ENCODE data around the gene HOOK2. TPM values are rescaled to one million over a fixed set of nuclear protein-coding genes. Genes with fewer than 3 reads are reported as not detected.
A peak's percentile ranks its signal among the peaks of the same experiment; 100 is the strongest.

The HOOK2 gene
- total and polyA plus RNA-seq, 10 donors, result 7.1 to 27.4 (median 23.4) TPM

- Histone ChIP-seq H3K36me3 (peaks cover 0 to 38% (median 3%) of the 10 kb centered on the region in 6 donors), H3K9me3 (no peaks in the 10 kb centered on the region), H3K4me1 (peaks cover 13 to 36% (median 27%) of the 10 kb centered on the region in 6 donors), H3K4me3 (peak within 1 kb of the TSS; percentile 57 to 82 (median 67)), H3K27ac (peak within 1 kb of the TSS; percentile 3 to 83 (median 71)), H3K27me3 (replicated peaks in 1 of 7) (peaks cover 0 to 14% (median 0%) of the 10 kb centered on the region in 7 donors)
- peak; percentile 86 to 94 (median 87) for TF ChIP-seq POLR2AphosphoS5 (IDR thresholded peaks at IDR 0.05)
- TF ChIP-seq CTCF (IDR thresholded peaks at IDR 0.05 in 8 of 11, conservative IDR thresholded peaks at IDR 0.05 in 3 of 11), result peak in 5 of 11 experiments; percentile 15 to 44 (median 40)
- TF ChIP-seq POLR2A (IDR thresholded peaks at IDR 0.05), result no peak
- intact Hi-C loops (cut with DNase I; ENCODE audit: low total_unique reads), result loop anchor here (5.0 kb wide), 1 partner anchor 34 kb away; no protein-coding TSS in a partner anchor
- peak; percentile 98 for DNase-seq
- WGBS, 5 donors, result 3 to 6% (median 4%) methylated on average over 61 to 66 of the region's 66 CpGs
Measured at GRCh38 chr19:12806242-12807081, 31.1 kb upstream of the HOOK2 start, which contains the start of gene RNASEH2A. TSS of gene RNASEH2A (plus strand) at chr19:12806584. CDS start at chr19:12806674, 90 bp downstream.

DNA sequence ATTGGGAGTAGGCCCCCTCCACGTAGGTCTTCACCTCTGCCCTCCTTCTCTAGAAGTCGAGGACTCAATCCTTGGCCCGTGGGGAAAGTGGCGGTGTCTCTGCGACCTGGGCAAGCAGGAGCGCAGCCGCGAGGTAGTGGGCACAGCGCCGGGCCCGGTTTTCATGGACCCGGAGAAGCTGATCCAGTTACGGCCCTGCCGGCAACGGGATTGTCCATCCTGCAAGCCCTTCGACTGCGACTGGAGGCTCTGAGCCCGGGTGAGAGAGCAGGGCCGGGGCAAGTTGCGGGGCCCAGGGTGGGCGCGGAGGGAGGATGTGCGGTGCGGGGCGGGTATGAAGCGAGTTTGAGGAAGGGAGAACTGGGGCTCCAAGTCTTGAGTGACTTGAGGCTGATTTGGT, 28.7 kb upstream of the HOOK2 start:
- WGBS, 5 donors, result 92 to 96% (median 95%) methylated on average over 26 of the region's 26 CpGs
- DNase-seq, result no peak

DNA sequence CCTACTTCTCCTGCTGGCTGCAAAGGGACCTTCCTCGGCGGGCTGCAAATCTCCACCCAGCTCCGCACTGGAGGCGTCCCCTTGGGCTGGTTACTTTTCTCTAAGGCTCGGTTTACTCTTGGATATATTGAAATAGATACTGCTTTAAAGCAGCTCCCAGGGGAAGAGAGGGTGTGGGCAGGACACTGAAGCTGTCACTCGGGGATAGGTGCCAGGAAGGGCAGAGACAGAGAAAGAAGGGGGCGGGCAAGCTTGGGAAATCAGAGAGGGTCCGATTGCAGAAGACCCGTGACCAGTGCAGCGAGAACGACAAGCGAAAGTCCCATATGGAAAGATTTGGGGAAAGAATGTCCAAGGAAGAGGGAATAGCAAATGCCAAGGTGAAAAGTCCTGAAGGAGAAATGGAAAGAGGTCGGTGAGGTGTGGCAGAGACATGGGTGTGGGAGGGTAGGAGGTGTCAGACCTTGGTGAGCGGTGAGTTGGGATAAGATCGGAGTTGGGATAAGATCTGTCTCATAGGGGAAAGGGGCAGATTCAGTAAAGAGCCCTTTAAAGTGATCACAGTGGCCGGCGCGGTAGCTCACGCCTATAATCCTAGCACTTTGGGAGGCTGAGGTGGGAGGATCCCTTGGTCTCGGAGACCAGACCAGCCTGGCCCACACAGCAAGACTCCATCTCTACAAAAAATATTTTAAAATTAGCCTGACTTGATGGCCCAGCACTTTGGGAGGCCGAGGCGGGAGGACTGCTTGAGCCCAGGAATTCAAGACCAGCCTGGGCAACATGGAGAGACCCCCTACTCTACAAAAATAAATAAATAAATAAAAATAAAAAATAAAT, 27.1 kb upstream of the HOOK2 start:
- H3K27me3 ChIP-seq (replicated peaks in 1 of 7), result peaks cover 0 to 20% (median 0%) of the 10 kb centered on the region in 7 donors
- no peak for DNase-seq
- peak overlapping the region in 5 of 8 donors; percentile 67 to 82 (median 76) for H3K27ac ChIP-seq
- no peak for TF ChIP-seq POLR2A (IDR thresholded peaks at IDR 0.05)
- no peak for TF ChIP-seq POLR2AphosphoS5 (IDR thresholded peaks at IDR 0.05)
- no peak for TF ChIP-seq CTCF (IDR thresholded peaks at IDR 0.05 in 8 of 11, conservative IDR thresholded peaks at IDR 0.05 in 3 of 11)
- 45 to 54% (median 48%) methylated on average over 22 of the region's 22 CpGs for WGBS, 5 donors
- peak overlapping the region; percentile 51 to 90 (median 78) for H3K4me3 ChIP-seq
- intact Hi-C loops (cut with DNase I; ENCODE audit: low total_unique reads), result no loop called here
- no peaks in the 10 kb centered on the region for H3K9me3 ChIP-seq
- H3K4me1 ChIP-seq, result peaks cover 21 to 56% (median 41%) of the 10 kb centered on the region in 6 donors
- H3K36me3 ChIP-seq, result peaks cover 0 to 29% (median 9%) of the 10 kb centered on the region in 6 donors

More for the DNA sequence above, 28.7 kb upstream of the HOOK2 start:
- no peak overlapping the region for H3K4me3 ChIP-seq
- H3K36me3 ChIP-seq, result peaks cover 0 to 28% (median 8%) of the 10 kb centered on the region in 6 donors
- no peak overlapping the region for H3K27ac ChIP-seq
- no peaks in the 10 kb centered on the region for H3K9me3 ChIP-seq
- TF ChIP-seq POLR2A (IDR thresholded peaks at IDR 0.05) (no peak), CTCF (IDR thresholded peaks at IDR 0.05 in 8 of 11, conservative IDR thresholded peaks at IDR 0.05 in 3 of 11) (no peak), POLR2AphosphoS5 (IDR thresholded peaks at IDR 0.05) (no peak)
- peaks cover 0 to 20% (median 0%) of the 10 kb centered on the region in 7 donors for H3K27me3 ChIP-seq (replicated peaks in 1 of 7)
- peaks cover 21 to 57% (median 42%) of the 10 kb centered on the region in 6 donors for H3K4me1 ChIP-seq
- intact Hi-C loops (cut with DNase I; ENCODE audit: low total_unique reads), result no loop called here

Measured in spleen (tissue), 11 donors.